ENCODE results near the gene NIP7. TPM values are rescaled to one million over a fixed set of nuclear protein-coding genes. Genes with fewer than 3 reads are reported as not detected.

NIP7 gene
- total RNA-seq, 1 experiment from 2014 or later = 35.3 TPM

DNA sequence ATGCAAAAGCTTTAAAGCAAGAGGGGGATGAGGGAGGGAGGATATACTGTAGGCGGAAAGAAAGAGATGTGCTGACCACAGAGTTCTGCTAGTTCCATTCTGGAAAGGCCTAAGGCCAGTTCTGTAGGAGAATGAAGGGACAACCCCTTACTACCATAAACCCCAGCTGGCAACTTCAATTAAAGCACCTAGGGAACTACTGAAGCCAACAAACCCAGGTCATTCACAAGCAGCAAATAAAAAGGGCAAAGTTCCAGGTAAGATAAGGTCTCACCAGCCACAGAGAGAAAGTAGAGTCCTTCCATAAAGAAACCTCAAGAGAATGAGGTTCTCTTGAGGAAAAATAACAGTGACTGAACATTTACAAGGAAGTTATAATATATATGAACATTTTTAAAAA, 33.4 kb downstream of the NIP7 start:
- H3K9me3 ChIP-seq (ENCODE audit: control insufficient read depth, insufficient read depth, low read depth, low read length) = no peaks in the 10 kb centered on the region
- H3K27me3 ChIP-seq (ENCODE audit: control insufficient read depth, insufficient read depth, low read length) = no peaks in the 10 kb centered on the region
- H3K36me3 ChIP-seq (ENCODE audit: control insufficient read depth, insufficient read depth, low read length) = peaks cover 13% of the 10 kb centered on the region
- intact Hi-C loops (cut with micrococcal nuclease; ENCODE audit: unreplicated experiment) (no loop called here), in situ Hi-C loops (cut with HindIII; ENCODE audit: low pct_unique_long_range_greater_than_20kb, low sequenced_read_pairs) (no loop called here)
- no peak overlapping the region for H3K27ac ChIP-seq (ENCODE audit: low read length)
- H3K4me1 ChIP-seq (ENCODE audit: control insufficient read depth, insufficient read depth, low read length) = no peaks in the 10 kb centered on the region
- TF ChIP-seq, protein P1, sequence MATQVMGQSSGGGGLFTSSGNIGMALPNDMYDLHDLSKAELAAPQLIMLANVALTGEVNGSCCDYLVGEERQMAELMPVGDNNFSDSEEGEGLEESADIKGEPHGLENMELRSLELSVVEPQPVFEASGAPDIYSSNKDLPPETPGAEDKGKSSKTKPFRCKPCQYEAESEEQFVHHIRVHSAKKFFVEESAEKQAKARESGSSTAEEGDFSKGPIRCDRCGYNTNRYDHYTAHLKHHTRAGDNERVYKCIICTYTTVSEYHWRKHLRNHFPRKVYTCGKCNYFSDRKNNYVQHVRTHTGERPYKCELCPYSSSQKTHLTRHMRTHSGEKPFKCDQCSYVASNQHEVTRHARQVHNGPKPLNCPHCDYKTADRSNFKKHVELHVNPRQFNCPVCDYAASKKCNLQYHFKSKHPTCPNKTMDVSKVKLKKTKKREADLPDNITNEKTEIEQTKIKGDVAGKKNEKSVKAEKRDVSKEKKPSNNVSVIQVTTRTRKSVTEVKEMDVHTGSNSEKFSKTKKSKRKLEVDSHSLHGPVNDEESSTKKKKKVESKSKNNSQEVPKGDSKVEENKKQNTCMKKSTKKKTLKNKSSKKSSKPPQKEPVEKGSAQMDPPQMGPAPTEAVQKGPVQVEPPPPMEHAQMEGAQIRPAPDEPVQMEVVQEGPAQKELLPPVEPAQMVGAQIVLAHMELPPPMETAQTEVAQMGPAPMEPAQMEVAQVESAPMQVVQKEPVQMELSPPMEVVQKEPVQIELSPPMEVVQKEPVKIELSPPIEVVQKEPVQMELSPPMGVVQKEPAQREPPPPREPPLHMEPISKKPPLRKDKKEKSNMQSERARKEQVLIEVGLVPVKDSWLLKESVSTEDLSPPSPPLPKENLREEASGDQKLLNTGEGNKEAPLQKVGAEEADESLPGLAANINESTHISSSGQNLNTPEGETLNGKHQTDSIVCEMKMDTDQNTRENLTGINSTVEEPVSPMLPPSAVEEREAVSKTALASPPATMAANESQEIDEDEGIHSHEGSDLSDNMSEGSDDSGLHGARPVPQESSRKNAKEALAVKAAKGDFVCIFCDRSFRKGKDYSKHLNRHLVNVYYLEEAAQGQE (IDR thresholded peaks at IDR 0.05; ENCODE audit: insufficient read depth in 1 of 2, low read depth in 2 of 2, low read length in 1 of 2) = no peak
- TF ChIP-seq, protein P2, sequence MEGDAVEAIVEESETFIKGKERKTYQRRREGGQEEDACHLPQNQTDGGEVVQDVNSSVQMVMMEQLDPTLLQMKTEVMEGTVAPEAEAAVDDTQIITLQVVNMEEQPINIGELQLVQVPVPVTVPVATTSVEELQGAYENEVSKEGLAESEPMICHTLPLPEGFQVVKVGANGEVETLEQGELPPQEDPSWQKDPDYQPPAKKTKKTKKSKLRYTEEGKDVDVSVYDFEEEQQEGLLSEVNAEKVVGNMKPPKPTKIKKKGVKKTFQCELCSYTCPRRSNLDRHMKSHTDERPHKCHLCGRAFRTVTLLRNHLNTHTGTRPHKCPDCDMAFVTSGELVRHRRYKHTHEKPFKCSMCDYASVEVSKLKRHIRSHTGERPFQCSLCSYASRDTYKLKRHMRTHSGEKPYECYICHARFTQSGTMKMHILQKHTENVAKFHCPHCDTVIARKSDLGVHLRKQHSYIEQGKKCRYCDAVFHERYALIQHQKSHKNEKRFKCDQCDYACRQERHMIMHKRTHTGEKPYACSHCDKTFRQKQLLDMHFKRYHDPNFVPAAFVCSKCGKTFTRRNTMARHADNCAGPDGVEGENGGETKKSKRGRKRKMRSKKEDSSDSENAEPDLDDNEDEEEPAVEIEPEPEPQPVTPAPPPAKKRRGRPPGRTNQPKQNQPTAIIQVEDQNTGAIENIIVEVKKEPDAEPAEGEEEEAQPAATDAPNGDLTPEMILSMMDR (IDR thresholded peaks at IDR 0.05) = no peak
- no peak for TF ChIP-seq TCF7L2 (IDR thresholded peaks at IDR 0.05; ENCODE audit: low read depth, low read length)
- TF ChIP-seq SIN3A (IDR thresholded peaks at IDR 0.05; ENCODE audit: borderline replicate concordance, insufficient read depth, low read depth, low read length) = no peak
- no peak for TF ChIP-seq POLR2AphosphoS5 (IDR thresholded peaks at IDR 0.05; ENCODE audit: low read depth, low read length)
- ChIA-PET POLR2A (no interaction called here), CTCF (no interaction called here)
- no peak for DNase-seq (ENCODE audit: low read depth, low spot score)
- H3K4me3 ChIP-seq (ENCODE audit: low read depth in 2 of 2, low read length in 2 of 2) = no peak overlapping the region
- no peak for ATAC-seq
- BruUV-seq (replicated peaks) = no TSS peak

DNA sequence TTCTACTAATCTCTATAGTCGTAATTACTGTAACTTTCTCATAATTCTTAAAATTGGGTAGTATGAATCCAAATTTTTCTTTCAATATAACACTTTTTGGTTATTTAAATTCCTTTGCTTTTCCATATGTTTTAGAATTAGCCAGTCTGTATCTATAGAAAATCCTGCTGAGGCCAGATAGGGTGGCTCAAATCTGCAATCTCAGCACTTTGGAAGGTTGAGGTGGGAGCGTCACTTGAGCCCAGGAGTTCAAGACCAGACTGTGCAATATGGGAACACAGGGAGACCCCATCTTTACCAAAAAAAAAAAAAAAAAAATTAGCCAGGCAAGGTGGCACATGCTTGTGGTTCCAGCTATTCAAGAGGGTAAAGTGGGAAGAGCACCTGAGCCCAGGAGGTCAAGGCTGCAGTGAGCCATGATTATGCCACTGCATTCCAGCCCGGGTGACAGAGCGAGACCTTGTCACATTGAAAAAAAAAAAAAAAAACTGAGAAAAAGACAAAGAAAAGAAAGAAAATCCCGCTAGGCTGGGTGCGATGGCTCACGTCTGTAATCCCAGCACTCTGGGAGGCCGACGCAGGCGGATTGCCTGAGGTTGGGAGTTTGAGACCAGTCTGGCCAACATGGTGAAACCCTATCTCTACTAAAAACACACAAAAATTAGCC, 37.0 kb downstream of the NIP7 start:
- POLR2A ChIA-PET = no interaction called here
- in situ Hi-C loops (cut with HindIII; ENCODE audit: low pct_unique_long_range_greater_than_20kb, low sequenced_read_pairs) = no loop called here
- H3K9me3 ChIP-seq (ENCODE audit: control insufficient read depth, insufficient read depth, low read depth, low read length) = no peaks in the 10 kb centered on the region
- H3K36me3 ChIP-seq (ENCODE audit: control insufficient read depth, insufficient read depth, low read length) = peaks cover 20% of the 10 kb centered on the region; the same call in 1 of the 2 replicates
- ATAC-seq (no peak), DNase-seq (ENCODE audit: low read depth, low spot score) (no peak)
- CTCF ChIA-PET = no interaction called here
- intact Hi-C loops (cut with micrococcal nuclease; ENCODE audit: unreplicated experiment) = no loop called here
- H3K27ac ChIP-seq (ENCODE audit: low read length) = no peak overlapping the region
- TF ChIP-seq POLR2AphosphoS5 (IDR thresholded peaks at IDR 0.05; ENCODE audit: low read depth, low read length) = no peak
- no peak for TF ChIP-seq SIN3A (IDR thresholded peaks at IDR 0.05; ENCODE audit: borderline replicate concordance, insufficient read depth, low read depth, low read length)
- TF ChIP-seq, protein P2 (IDR thresholded peaks at IDR 0.05) = no peak
- no peak for TF ChIP-seq TCF7L2 (IDR thresholded peaks at IDR 0.05; ENCODE audit: low read depth, low read length)
- TF ChIP-seq, protein P1 (IDR thresholded peaks at IDR 0.05; ENCODE audit: insufficient read depth in 1 of 2, low read depth in 2 of 2, low read length in 1 of 2) = no peak
- no peaks in the 10 kb centered on the region for H3K4me1 ChIP-seq (ENCODE audit: control insufficient read depth, insufficient read depth, low read length)
- H3K27me3 ChIP-seq (ENCODE audit: control insufficient read depth, insufficient read depth, low read length) = no peaks in the 10 kb centered on the region
- no peak overlapping the region for H3K4me3 ChIP-seq (ENCODE audit: low read depth in 2 of 2, low read length in 2 of 2)
- no TSS peak for BruUV-seq (replicated peaks)

All from Panc1 (cell line).